Activated T-cell treated with anti-CD3 and anti-CD28 coated beads, Interleukin-2, amount 50 U/mL, for 4 hours (primary cell): ENCODE measurements around the gene COL4A1. TPM values are rescaled to one million over a fixed set of nuclear protein-coding genes. Genes with fewer than 3 reads are reported as not detected.

Source experiments
- ATAC-seq, 2 donors: fragments of 200-7000 bp; cut with Tn5 transposase; one replicate each; pipeline ENCODE4 v1.10.0; 2021
- DNase-seq: peaks from one replicate; pipeline ENCODE4 v3.0.0-alpha.2; 2020
- H3K27me3 Mint-ChIP-seq: one replicate; pipeline ENCODE4 v1.8.0; 2021; ENCODE audit warnings: low read depth, mixed read lengths
- H3K36me3 Mint-ChIP-seq: one replicate; pipeline ENCODE4 v1.8.0; 2022; ENCODE audit warnings: mixed read lengths; ENCODE audit not compliant: insufficient read depth
- H3K4me1 Mint-ChIP-seq: one replicate; pipeline ENCODE4 v1.8.0; 2021; ENCODE audit warnings: low read depth, mixed read lengths
- H3K4me3 Mint-ChIP-seq: one replicate; pipeline ENCODE4 v1.8.0; 2021; ENCODE audit warnings: mild to moderate bottlenecking, moderate library complexity, mixed read lengths
- H3K9me3 Mint-ChIP-seq: one replicate; pipeline ENCODE4 v1.8.0; 2021; ENCODE audit warnings: mixed read lengths
- total RNA-seq, 3 donors: library from RNA; stranded (reverse); gene quantifications; one replicate each; pipeline ENCODE4 v1.2.1, GENCODE V29; 2021

The COL4A1 gene
- total RNA-seq, 3 donors from 2014 or later = 0.42 to 0.66 (median 0.54) TPM

DNA sequence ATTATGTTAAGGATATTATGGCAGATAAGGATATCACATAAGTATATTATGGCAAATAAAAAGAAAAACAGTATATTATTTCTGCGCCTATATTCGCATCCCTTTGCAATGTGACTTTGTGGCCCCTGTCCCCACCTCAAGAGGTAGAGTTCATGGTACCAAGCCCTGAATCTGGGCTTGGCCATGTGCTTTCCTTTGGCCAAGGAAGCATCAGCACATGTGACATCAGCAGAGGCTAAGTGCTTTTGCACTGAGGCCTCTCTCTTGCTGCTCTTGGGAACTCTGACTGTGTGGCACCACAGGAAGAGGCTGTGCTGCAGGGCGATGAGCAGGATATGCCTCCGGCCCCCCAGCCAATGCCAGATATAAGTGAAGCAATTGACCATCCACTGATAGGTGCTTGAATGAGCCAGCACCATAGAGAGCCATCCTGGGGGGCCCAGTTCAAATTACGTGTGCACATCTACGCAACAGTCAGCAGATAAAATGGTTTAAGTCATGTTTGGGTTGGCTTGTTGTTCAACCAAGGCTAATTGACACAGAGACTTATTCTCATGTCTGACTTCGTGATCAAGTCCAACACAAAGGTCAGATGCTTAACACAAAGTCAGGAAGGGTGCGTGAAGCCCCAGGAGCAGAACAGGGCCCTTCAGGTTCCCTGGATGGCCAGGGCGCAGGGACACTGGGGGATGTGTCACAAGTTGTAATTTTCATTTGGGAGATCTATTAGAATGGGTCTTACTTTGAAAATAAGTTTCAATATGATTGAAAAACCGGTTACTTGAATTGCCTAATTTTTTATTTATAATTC, 173.3 kb downstream of the COL4A1 start:
- H3K4me1 Mint-ChIP-seq = peaks cover 10% of the 10 kb centered on the region
- H3K4me3 Mint-ChIP-seq = no peak overlapping the region
- no peaks in the 10 kb centered on the region for H3K36me3 Mint-ChIP-seq
- no peak for ATAC-seq
- no peaks in the 10 kb centered on the region for H3K9me3 Mint-ChIP-seq
- H3K27me3 Mint-ChIP-seq = peaks cover 28% of the 10 kb centered on the region
- no peak for DNase-seq

DNA sequence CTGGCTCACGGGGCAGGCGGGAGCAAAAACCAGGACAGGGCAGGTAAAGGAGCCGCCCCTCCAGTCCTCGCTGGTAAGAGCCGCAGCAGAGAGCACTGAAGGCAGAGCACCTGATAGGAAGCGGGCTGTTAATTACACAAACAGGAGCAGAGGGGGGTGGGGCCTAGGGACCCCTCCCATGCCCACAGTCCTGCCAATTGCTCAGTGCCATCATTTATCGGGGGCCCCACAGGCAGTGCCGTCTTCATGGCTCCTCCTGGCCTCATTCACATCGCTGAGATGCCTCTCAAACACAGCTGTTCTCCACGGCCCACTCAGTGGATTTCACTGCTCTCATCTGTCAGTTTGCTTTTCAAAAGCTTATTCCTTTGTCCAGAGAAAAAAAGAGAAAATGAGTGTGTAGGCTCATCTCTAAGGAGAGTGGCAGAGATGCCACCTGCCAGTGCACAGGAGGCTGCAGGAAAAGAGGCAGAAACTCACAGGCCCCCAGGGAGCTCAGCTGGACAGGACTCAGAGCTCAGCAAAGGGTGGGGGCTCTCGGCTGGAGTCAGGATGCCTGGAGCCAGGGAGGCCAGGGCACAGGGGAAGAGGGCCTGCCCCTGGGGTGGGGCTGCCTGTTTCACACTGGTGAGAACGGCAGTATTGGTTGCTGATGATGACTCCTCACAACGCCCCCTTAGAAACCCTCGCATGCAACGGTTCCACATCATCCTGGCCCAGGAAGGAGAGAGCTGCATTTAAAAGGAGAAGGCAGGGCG, 174.6 kb downstream of the COL4A1 start:
- no peak overlapping the region for H3K4me3 Mint-ChIP-seq
- no peaks in the 10 kb centered on the region for H3K36me3 Mint-ChIP-seq
- DNase-seq = no peak
- H3K4me1 Mint-ChIP-seq = peaks cover 3% of the 10 kb centered on the region
- no peaks in the 10 kb centered on the region for H3K9me3 Mint-ChIP-seq
- peaks cover 28% of the 10 kb centered on the region for H3K27me3 Mint-ChIP-seq
- no peak for ATAC-seq

DNA sequence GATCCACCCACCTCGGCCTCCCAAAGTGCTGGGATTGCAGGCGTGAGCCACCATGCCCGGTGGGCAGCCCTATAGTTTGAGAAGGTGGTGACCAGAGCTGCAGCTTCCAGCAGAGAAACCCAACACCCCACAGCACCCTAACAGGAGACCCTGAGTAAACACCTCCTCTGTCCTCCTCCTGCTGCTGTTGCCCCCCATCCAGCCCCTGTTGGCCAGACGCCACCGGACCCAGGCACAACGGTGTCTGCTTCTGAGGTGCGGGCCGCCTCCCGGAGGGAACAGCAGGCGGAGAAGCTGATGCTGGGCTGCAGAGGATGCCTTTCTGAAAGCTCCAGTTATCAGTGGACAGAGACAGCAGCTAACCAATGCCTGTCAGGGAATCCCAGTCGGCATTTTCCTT, 175.5 kb downstream of the COL4A1 start:
- H3K36me3 Mint-ChIP-seq = no peaks in the 10 kb centered on the region
- no peak overlapping the region for H3K4me3 Mint-ChIP-seq
- H3K27me3 Mint-ChIP-seq = peaks cover 27% of the 10 kb centered on the region
- H3K9me3 Mint-ChIP-seq = no peaks in the 10 kb centered on the region
- DNase-seq (no peak), ATAC-seq (no peak)
- no peaks in the 10 kb centered on the region for H3K4me1 Mint-ChIP-seq

GRCh38 chr13:110130431-110130830, 176.5 kb downstream of the COL4A1 start:
- H3K36me3 Mint-ChIP-seq = no peaks in the 10 kb centered on the region
- no peaks in the 10 kb centered on the region for H3K9me3 Mint-ChIP-seq
- DNase-seq (no peak), ATAC-seq (no peak)
- no peaks in the 10 kb centered on the region for H3K4me1 Mint-ChIP-seq
- H3K27me3 Mint-ChIP-seq = peaks cover 28% of the 10 kb centered on the region
- H3K4me3 Mint-ChIP-seq = no peak overlapping the region

DNA sequence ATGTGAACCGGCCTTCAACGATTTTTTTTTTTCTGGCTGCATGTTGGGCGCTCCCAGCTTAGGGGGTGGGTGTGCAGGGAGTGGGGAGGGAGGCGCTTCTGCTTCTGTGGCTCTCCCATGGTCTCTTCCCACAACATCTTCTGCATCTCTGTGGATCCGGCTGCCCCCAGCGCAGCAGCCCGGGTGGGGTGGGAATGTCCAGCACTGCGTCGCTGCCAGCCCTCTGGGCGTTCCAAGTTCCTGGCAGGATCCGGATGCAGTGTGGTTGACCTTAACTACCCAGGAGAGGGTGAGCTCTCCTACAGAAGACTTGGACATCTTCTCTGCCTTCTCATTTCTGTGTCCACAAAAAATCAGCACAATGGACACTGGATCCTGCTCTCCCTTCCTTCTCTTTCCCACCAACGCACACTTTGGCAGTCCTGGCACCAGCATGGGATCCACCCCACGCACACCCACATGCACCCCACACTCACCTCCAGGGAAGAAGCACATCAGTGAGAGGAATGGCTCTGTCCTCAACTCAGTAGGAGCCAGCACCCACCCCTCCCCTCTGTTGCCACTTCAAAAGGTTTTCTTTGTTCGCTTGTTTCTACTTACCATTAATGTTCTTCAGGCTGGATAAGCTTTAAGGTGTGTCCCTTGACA, 177.3 kb downstream of the COL4A1 start:
- Mint-ChIP-seq H3K36me3 (no peaks in the 10 kb centered on the region), H3K4me3 (no peak overlapping the region), H3K9me3 (no peaks in the 10 kb centered on the region), H3K27me3 (peaks cover 35% of the 10 kb centered on the region), H3K4me1 (no peaks in the 10 kb centered on the region)
- DNase-seq (no peak), ATAC-seq (no peak)

DNA sequence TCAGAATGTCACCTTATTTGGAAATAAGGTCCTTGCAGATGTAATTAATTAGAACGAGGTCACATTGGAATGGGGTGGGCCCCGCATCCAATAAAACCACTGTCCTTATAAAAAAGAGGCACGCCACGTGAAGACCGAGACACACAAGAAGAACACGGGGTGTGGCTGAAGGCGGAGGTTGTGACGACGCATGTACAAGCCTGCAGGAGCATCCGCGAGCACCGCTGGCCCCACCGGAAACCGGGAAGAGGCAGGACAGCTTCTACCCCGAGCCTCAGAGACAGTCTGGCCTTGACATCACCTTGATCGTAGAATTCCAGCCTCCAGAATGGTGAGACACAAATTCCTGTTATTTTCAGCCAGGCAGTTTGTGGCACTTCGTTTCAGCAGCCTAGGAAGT, 177.9 kb downstream of the COL4A1 start:
- ATAC-seq (no peak), DNase-seq (no peak)
- H3K4me3 Mint-ChIP-seq = no peak overlapping the region
- H3K27me3 Mint-ChIP-seq = peaks cover 38% of the 10 kb centered on the region
- no peaks in the 10 kb centered on the region for H3K9me3 Mint-ChIP-seq
- H3K36me3 Mint-ChIP-seq = no peaks in the 10 kb centered on the region
- H3K4me1 Mint-ChIP-seq = no peaks in the 10 kb centered on the region

- Mint-ChIP-seq H3K27me3 (peaks cover 36% of the 10 kb centered on the region), H3K36me3 (no peaks in the 10 kb centered on the region), H3K4me1 (no peaks in the 10 kb centered on the region), H3K9me3 (no peaks in the 10 kb centered on the region), H3K4me3 (no peak overlapping the region)
- DNase-seq = no peak
- ATAC-seq = no peak
Measured at GRCh38 chr13:110128546-110128945, 178.4 kb downstream of the COL4A1 start.

DNA sequence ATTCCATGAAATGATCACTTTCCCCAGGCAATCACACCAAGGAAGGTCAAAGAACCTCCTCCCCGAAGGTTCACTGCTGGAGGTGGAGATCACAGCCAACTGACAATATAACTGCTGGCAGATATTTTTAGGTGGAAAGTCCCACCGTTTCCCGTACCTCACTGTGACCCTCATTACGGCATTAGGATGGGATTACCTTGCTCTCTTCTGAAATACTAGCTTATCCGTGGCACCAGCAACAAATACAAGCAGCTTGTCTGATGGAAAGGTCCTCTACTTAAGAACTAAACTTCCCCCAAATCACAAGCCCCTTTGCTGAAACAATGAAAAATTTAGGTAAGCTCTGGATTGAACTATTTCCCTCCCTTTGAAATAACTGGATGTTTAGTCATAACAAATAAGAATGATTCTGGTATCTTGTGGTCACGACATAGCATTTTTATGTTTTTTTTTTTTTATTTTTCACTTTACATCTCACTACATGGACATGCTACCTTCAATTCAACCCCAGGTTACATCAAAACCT, 178.9 kb downstream of the COL4A1 start:
- Mint-ChIP-seq H3K4me1 (no peaks in the 10 kb centered on the region), H3K36me3 (no peaks in the 10 kb centered on the region), H3K4me3 (no peak overlapping the region), H3K9me3 (no peaks in the 10 kb centered on the region), H3K27me3 (peaks cover 34% of the 10 kb centered on the region)
- DNase-seq (no peak), ATAC-seq (no peak)

DNA sequence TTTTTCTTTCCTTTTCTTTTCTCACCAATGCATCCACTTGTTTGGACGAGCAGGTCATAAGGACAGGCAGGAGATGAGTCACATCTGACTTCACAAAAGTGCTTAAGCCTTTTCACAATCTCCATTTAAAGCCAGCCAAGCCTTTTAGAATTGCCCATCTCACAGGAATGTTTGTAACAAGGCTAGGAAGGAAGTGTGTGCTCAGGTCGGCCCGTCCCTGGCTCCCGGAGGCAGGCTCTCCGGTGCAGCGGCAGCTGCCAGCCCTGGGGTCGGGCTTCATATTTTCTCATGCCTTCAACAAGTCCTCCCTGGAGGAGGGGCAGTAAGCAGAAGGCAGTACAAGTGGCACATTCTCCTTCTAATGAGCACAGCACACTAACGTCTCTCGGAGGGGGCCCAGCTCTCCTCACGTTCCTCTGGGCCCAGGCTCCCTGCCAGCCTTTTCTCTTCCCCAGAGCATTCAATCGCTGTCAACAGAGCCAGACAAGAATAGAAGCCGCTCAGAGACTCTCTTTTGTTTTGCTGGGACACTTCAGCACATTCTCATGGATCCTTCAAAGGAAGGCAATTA, 180.5 kb downstream of the COL4A1 start:
- ATAC-seq (no peak), DNase-seq (no peak)
- Mint-ChIP-seq H3K9me3 (no peaks in the 10 kb centered on the region), H3K36me3 (no peaks in the 10 kb centered on the region), H3K27me3 (peaks cover 31% of the 10 kb centered on the region), H3K4me3 (no peak overlapping the region), H3K4me1 (no peaks in the 10 kb centered on the region)

DNA sequence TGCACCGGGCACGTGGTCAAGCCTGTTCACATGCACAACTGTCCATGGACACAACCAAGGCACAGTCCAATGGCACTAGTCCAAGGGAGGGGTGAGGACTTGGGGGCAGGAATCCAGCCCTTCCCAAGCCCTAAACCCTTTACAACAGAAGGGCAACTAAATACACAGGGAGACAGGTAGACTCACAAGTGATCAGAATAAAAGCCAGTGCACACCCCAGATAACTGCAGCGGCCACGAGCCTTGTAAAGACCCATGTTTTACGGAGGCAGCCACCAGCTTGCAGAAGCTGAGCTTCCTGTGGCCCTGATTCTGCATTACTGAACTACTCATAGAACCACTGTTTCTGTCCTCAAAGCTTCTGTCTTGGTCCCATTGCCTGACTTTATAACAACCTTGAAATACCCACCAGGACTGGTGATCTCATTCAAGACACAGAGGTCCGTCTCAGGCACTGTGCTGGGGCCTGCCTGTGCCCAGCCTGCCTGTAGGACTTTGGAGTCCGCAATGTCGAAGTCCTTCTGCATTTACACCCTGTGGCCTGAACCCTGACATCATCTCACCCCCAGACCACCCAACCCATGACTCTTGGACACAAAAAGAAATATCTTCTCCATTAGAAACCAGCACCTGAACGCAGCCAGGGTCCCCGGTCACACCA, 181.2 kb downstream of the COL4A1 start:
- H3K27me3 Mint-ChIP-seq = peaks cover 33% of the 10 kb centered on the region
- no peak for ATAC-seq
- no peak for DNase-seq
- no peak overlapping the region for H3K4me3 Mint-ChIP-seq
- H3K9me3 Mint-ChIP-seq = no peaks in the 10 kb centered on the region
- H3K4me1 Mint-ChIP-seq = no peaks in the 10 kb centered on the region
- no peaks in the 10 kb centered on the region for H3K36me3 Mint-ChIP-seq

GRCh38 chr13:110125157-110125556, 181.8 kb downstream of the COL4A1 start:
- no peaks in the 10 kb centered on the region for H3K9me3 Mint-ChIP-seq
- no peak overlapping the region for H3K4me3 Mint-ChIP-seq
- peaks cover 35% of the 10 kb centered on the region for H3K27me3 Mint-ChIP-seq
- ATAC-seq (no peak), DNase-seq (no peak)
- no peaks in the 10 kb centered on the region for H3K4me1 Mint-ChIP-seq
- no peaks in the 10 kb centered on the region for H3K36me3 Mint-ChIP-seq

- no peak for DNase-seq
- Mint-ChIP-seq H3K36me3 (no peaks in the 10 kb centered on the region), H3K9me3 (no peaks in the 10 kb centered on the region), H3K27me3 (peaks cover 35% of the 10 kb centered on the region), H3K4me1 (no peaks in the 10 kb centered on the region), H3K4me3 (no peak overlapping the region)
- no peak for ATAC-seq
Measured at GRCh38 chr13:110124201-110124940, 182.6 kb downstream of the COL4A1 start.

- ATAC-seq (no peak), DNase-seq (no peak)
- Mint-ChIP-seq H3K9me3 (no peaks in the 10 kb centered on the region), H3K4me1 (no peaks in the 10 kb centered on the region), H3K4me3 (no peak overlapping the region), H3K36me3 (no peaks in the 10 kb centered on the region), H3K27me3 (peaks cover 35% of the 10 kb centered on the region)
Measured at GRCh38 chr13:110123041-110123809, 183.7 kb downstream of the COL4A1 start.
